Caco-2 (cell line): ENCODE data around the gene AP3B2. TPM values are rescaled to one million over a fixed set of nuclear protein-coding genes. Genes with fewer than 3 reads are reported as not detected.

Experiments
- BruUV-seq: library from RNA; stranded (reverse); fragments of 400-500 nt; replicated peaks from 2 replicates; lab custom pipeline; 2021; lab: Mats Ljungman, UMichigan
- CTCF ChIA-PET: fragments of 300-600 bp; sonication (Branson Sonifier 250); formaldehyde crosslinking; loops from one replicate; lab custom pipeline; 2022; ENCODE audit warnings: antibody characterized with exemption; lab: Charles Lee
- POLR2A ChIA-PET: fragments of 300-600 bp; sonication (Branson Sonifier 250); formaldehyde crosslinking; loops from one replicate; lab custom pipeline; 2022; ENCODE audit warnings: antibody characterized with exemption; lab: Charles Lee
- DNase-seq, 2 experiments: peaks; one replicate each; pipeline versions ENCODE4 v3.0.0 to v3.0.0-alpha.2; 2020 to 2022
- H3K27me3 ChIP-seq: replicated peaks from 2 replicates; pipeline ENCODE4 v1.6.0; 2011; ENCODE audit warnings: low read length; ENCODE audit not compliant: control insufficient read depth, insufficient read depth
- H3K36me3 ChIP-seq: 2 replicates; pipeline ENCODE4 v1.5.1; 2011; ENCODE audit warnings: low read length; ENCODE audit not compliant: control insufficient read depth, insufficient read depth
- H3K4me1 ChIP-seq: fragments of 250-450 bp; sonication (Bioruptor Pico); 2 replicates; pipeline ENCODE4 v1.5.1; 2020; ENCODE audit warnings: mild to moderate bottlenecking
- H3K4me3 ChIP-seq: 2 replicates; pipeline ENCODE4 v1.5.1; 2011; ENCODE audit warnings: low read depth, mild to moderate bottlenecking, control low read depth, low read length
- H3K9me3 ChIP-seq: fragments of 250-450 bp; sonication (Bioruptor Pico); 2 replicates; pipeline ENCODE4 v1.5.1; 2020; ENCODE audit warnings: mild to moderate bottlenecking, moderate library complexity
- H3K27ac Mint-ChIP-seq: one replicate; pipeline ENCODE4 v1.8.0; 2022; ENCODE audit warnings: mixed read lengths; ENCODE audit not compliant: unreplicated experiment
- H3K27me3 Mint-ChIP-seq: one replicate; pipeline ENCODE4 v1.8.0; 2022; ENCODE audit warnings: mixed read lengths; ENCODE audit not compliant: insufficient read depth, unreplicated experiment
- H3K36me3 Mint-ChIP-seq: one replicate; pipeline ENCODE4 v1.8.0; 2022; ENCODE audit warnings: mild to moderate bottlenecking, mixed read lengths; ENCODE audit not compliant: insufficient read depth, unreplicated experiment
- H3K4me1 Mint-ChIP-seq: one replicate; pipeline ENCODE4 v1.8.0; 2022; ENCODE audit warnings: low read depth, mixed read lengths; ENCODE audit not compliant: unreplicated experiment
- H3K4me3 Mint-ChIP-seq: one replicate; pipeline ENCODE4 v1.8.0; 2022; ENCODE audit warnings: mild to moderate bottlenecking, moderate library complexity, mixed read lengths; ENCODE audit not compliant: unreplicated experiment
- H3K9me3 Mint-ChIP-seq: one replicate; pipeline ENCODE4 v1.8.0; 2022; ENCODE audit warnings: mixed read lengths; ENCODE audit not compliant: unreplicated experiment
- intact Hi-C: fragments of 100-400 bp; cut with micrococcal nuclease; formaldehyde crosslinking; loops from one replicate; pipeline ENCODE4 v1.10.0; 2022; ENCODE audit not compliant: unreplicated experiment
- total RNA-seq: library from RNA; stranded (reverse); gene quantifications from 2 replicates; pipeline ENCODE4 v1.2.3, GENCODE V29; 2022
- TF ChIP-seq, protein P1 (sequence below), 2 experiments: fragments of 200-600 bp in 1 of 2; IDR thresholded peaks; 1 replicate in 1 of 2; 2 replicates in 1 of 2; pipeline versions ENCODE4 v1.5.1 to v1.8.0; 2011 to 2022; ENCODE audit warnings: antibody characterized with exemption in 1 of 2, control low read depth in 1 of 2, inconsistent platforms in 1 of 2, low read depth in 1 of 2, low read length in 1 of 2, mild to moderate bottlenecking in 1 of 2, moderate library complexity in 1 of 2; ENCODE audit not compliant: insufficient read depth in 1 of 2, severe bottlenecking in 1 of 2, unreplicated experiment in 1 of 2

Gene AP3B2
- total RNA-seq, 1 experiment from 2014 or later = 0.82 TPM

DNA sequence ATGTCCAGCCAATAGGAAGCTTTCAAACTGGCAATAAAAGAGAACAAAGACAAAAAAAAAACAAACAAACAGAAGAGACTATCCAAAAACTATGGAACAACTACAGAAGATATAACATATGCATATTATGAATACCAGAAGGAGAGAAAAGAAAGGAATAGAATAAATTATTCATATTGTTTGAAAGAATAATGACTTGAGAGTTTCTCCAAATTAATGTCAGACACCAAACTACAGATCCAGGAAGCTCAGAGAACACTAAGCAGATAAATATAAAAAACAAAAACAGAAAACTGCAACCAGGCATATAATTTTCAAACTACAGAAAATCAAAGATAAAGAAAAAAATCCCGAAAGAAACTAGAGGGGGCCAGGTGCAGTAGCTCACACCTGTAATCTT is 34.1 kb upstream of the AP3B2 start:
- H3K36me3 Mint-ChIP-seq = no peaks in the 10 kb centered on the region
- no peak overlapping the region for H3K27ac Mint-ChIP-seq
- TF ChIP-seq, protein P1, sequence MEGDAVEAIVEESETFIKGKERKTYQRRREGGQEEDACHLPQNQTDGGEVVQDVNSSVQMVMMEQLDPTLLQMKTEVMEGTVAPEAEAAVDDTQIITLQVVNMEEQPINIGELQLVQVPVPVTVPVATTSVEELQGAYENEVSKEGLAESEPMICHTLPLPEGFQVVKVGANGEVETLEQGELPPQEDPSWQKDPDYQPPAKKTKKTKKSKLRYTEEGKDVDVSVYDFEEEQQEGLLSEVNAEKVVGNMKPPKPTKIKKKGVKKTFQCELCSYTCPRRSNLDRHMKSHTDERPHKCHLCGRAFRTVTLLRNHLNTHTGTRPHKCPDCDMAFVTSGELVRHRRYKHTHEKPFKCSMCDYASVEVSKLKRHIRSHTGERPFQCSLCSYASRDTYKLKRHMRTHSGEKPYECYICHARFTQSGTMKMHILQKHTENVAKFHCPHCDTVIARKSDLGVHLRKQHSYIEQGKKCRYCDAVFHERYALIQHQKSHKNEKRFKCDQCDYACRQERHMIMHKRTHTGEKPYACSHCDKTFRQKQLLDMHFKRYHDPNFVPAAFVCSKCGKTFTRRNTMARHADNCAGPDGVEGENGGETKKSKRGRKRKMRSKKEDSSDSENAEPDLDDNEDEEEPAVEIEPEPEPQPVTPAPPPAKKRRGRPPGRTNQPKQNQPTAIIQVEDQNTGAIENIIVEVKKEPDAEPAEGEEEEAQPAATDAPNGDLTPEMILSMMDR (IDR thresholded peaks at IDR 0.05; ENCODE audit: insufficient read depth in 1 of 2, low read depth in 1 of 2, low read length in 1 of 2, severe bottlenecking in 1 of 2, unreplicated experiment in 1 of 2) = no peak

DNA sequence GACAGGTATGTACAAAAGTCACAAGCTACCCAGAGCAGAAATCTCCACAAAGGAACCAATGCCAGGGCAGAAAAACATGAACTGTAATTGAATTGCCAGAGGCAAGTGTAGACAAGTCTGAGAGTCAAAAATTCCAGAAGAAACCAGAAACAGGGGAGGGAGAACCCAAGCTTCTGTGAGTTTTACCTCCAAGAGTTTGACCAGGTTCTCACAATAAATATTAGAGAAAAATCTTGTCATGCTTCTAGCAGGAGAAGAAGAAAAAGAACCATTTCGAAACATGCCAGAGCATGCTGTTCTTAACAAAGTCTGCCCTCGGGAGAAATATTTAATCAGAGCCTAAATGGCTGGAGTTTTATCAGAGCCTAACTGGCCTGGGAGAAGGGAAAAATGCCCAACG is 32.5 kb upstream of the AP3B2 start:
- H3K36me3 Mint-ChIP-seq = no peaks in the 10 kb centered on the region
- intact Hi-C loops = no loop called here
- H3K27me3 Mint-ChIP-seq = no peaks in the 10 kb centered on the region
- Histone ChIP-seq H3K9me3 (no peaks in the 10 kb centered on the region), H3K4me1 (0 out of 2 replicates have a peak, but pooled peaks cover 5% of the 10 kb centered on the region), H3K4me3 (no peak overlapping the region), H3K27me3 (no peaks in the 10 kb centered on the region), H3K36me3 (no peaks in the 10 kb centered on the region)
- no TSS peak for BruUV-seq
- CTCF ChIA-PET = no interaction called here
- POLR2A ChIA-PET = no interaction called here
- H3K4me1 Mint-ChIP-seq = no peaks in the 10 kb centered on the region
- no peaks in the 10 kb centered on the region for H3K9me3 Mint-ChIP-seq
- H3K27ac Mint-ChIP-seq = no peak overlapping the region
- TF ChIP-seq, protein P1 (IDR thresholded peaks at IDR 0.05; ENCODE audit: insufficient read depth in 1 of 2, low read depth in 1 of 2, low read length in 1 of 2, severe bottlenecking in 1 of 2, unreplicated experiment in 1 of 2) = no peak
- H3K4me3 Mint-ChIP-seq = no peak overlapping the region
- DNase-seq = no peak

More for the DNA sequence above, 34.1 kb upstream of the AP3B2 start:
- CTCF ChIA-PET = no interaction called here
- no peaks in the 10 kb centered on the region for H3K27me3 Mint-ChIP-seq
- Histone ChIP-seq H3K36me3 (no peaks in the 10 kb centered on the region), H3K4me1 (0 out of 2 replicates have a peak, but pooled peaks cover 5% of the 10 kb centered on the region), H3K27me3 (no peaks in the 10 kb centered on the region), H3K9me3 (no peaks in the 10 kb centered on the region), H3K4me3 (no peak overlapping the region)
- H3K4me3 Mint-ChIP-seq = no peak overlapping the region
- POLR2A ChIA-PET = no interaction called here
- intact Hi-C loops = no loop called here
- H3K9me3 Mint-ChIP-seq = no peaks in the 10 kb centered on the region
- BruUV-seq = no TSS peak
- no peaks in the 10 kb centered on the region for H3K4me1 Mint-ChIP-seq
- no peak for DNase-seq

DNA sequence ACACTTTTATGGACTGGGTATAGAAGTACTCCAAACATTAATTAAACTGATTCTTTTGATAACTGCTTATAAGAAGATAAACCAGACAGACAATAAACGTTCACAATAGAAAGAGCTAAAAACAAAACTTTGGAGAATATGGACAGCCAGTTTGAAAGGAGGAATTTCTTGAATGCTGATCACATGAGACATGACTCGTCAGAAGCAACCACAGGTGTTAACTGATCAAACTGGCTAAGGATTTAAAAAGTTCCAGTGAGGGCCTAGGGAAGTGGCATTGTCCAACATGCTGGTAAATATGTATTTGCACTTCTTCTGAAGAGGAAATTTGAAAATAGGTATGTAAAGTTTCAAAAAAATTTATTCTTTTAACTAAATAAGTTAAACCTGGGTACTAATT is 29.4 kb upstream of the AP3B2 start:
- Mint-ChIP-seq H3K27ac (no peak overlapping the region), H3K9me3 (no peaks in the 10 kb centered on the region), H3K4me1 (no peaks in the 10 kb centered on the region), H3K36me3 (no peaks in the 10 kb centered on the region), H3K27me3 (no peaks in the 10 kb centered on the region), H3K4me3 (no peak overlapping the region)
- DNase-seq = no peak
- Histone ChIP-seq H3K4me1 (0 out of 2 replicates have a peak, but pooled peaks cover 5% of the 10 kb centered on the region), H3K4me3 (no peak overlapping the region), H3K9me3 (no peaks in the 10 kb centered on the region), H3K36me3 (no peaks in the 10 kb centered on the region), H3K27me3 (no peaks in the 10 kb centered on the region)
- TF ChIP-seq, protein P1 (IDR thresholded peaks at IDR 0.05; ENCODE audit: insufficient read depth in 1 of 2, low read depth in 1 of 2, low read length in 1 of 2, severe bottlenecking in 1 of 2, unreplicated experiment in 1 of 2) = no peak
- no TSS peak for BruUV-seq
- intact Hi-C loops = no loop called here
- ChIA-PET POLR2A (no interaction called here), CTCF (no interaction called here)
